Measurements from ENCODE around the gene GHRH.

Gene GHRH

DNA sequence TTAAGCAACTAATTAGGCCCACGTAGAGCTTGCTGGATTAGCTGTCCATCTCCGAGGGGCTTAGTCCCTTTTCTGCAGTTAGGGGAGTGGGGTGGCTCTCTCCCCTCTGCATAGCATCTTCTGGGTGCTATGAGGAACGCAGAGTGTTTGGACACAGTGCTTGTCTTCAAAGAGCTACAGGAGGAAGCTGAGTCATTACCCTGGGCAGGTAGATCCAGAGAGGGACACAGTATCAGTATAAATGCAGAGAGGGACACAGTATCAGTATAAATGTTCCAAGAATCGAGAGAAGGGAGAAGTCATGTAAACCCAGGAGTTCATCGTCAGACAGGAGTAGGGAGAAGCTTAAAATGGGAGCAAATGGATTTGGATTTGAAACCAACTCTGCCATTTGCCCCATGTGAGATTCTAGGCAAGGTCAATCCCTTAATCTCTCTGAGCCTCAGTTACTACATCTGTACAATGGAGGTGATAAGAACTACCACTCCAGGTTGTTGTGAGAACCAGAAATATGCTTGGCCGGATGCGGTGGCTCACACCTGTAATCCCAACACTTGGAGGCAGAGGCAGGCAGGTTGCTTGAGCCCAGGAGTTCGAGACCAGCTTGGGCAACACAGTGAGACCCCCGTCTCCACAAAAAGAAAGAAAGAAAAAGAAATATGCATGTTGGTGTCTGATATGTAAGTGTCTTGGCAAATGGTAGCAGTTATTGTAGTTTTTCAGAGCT is 5.5 kb upstream of the GHRH start:
- FAIRE-seq: no peak

DNA sequence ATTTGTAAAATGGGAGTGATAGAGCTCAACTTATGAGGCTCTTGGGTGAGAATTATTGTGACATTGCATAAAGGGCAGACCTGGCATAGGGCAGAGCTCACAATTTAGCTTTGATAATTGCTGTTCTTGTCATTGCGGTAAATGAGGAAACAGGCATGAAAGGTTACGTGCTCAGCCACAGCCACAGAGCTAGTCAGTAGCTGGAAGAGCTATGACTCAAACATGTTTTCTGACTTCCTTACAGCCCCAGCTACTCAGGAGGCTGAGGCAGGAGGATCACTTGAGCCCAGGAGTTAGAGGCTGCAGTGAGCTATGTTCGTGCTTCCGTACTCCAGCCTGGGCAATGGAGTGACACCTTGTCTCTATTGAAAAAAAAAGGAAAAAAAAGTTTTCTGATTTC is 3.5 kb upstream of the GHRH start:
- FAIRE-seq (peak; percentile 80), DNase-seq (ENCODE audit: insufficient read length, low spot score) (no peak)

More for the DNA sequence above, 5.5 kb upstream of the GHRH start:
- DNase-seq (ENCODE audit: insufficient read length, low spot score): no peak

- no peak for DNase-seq (ENCODE audit: insufficient read length, low spot score)
- no peak for FAIRE-seq
Observed at GRCh38 chr20:37263686-37264085, 2.1 kb upstream of the GHRH start.

GRCh38 chr20:37262505-37262904 is 891 bp upstream of the GHRH start:
- no peak for DNase-seq (ENCODE audit: insufficient read length, low spot score)
- no peak for FAIRE-seq

DNA sequence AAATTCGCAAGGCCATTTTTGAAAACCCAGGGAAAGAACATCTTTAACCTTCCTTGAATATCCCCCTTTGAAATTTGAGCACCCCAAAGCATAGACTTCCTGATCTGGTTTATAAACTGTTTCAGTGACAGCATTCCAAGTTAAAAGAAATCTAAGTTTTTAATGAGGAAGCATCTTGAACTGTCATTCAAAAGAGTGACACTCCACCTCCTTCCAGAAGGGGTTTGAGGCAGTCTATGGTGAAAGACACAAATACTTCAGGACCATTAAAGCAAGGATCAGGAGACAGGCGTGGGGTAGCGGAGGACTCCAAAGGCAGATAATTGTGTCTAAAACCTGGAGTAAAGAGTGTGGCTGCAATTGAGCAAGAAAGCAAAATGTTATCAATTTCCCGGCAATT is 691 bp downstream of the GHRH start:
- DNase-seq (ENCODE audit: insufficient read length, low spot score) (no peak), FAIRE-seq (no peak)

- DNase-seq (ENCODE audit: insufficient read length, low spot score) (no peak), FAIRE-seq (no peak)
Observed at GRCh38 chr20:37259865-37260264, 1.7 kb downstream of the GHRH start.

DNA sequence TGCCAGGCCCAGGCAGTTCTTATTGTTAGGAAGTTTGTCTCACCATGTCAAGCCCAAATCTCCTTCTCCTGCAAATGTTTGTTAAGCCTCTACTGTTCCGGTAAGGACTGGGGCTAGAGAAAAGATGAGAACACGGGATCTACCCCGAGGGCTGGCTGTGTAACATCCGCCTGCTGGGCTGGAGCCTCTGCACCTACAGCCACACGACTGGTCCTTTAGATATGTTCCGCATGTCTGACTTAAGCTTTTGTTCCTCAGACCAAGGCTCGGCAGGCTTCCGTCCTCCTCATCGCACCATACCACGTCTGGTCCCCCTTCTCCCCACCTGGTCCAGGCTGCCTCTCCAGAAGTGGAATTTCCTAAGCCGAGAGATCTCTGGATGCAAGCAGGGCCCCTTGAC is 2.6 kb downstream of the GHRH start:
- FAIRE-seq (no peak), DNase-seq (ENCODE audit: insufficient read length, low spot score) (no peak)

- DNase-seq (ENCODE audit: insufficient read length, low spot score) (no peak), FAIRE-seq (peak; percentile 4)
Observed at GRCh38 chr20:37257988-37258387, 3.6 kb downstream of the GHRH start.

DNA sequence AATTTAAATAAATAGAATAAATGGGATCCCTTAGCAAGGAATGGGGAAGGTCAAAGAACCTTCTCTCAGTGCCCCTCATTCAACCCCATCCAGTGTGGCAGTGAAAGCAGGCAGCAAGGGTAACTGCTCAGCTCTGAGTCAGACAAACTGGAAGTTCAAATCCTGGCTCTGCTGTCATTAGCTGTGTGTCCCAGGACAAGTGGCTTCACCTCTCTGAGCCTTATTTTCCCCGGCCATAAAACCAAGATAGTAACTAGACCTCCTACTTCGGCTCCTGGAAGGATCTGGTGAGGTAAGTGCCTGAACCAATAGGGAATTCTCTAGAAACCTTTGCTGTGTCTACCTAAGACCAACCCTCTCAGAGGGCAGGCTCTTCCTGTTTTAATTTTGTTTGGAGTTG is 4.1 kb downstream of the GHRH start:
- FAIRE-seq (no peak), DNase-seq (ENCODE audit: insufficient read length, low spot score) (no peak)

- DNase-seq (ENCODE audit: insufficient read length, low spot score) (no peak), FAIRE-seq (no peak)
Observed at GRCh38 chr20:37256286-37256685, 5.3 kb downstream of the GHRH start.

GRCh38 chr20:37254114-37254878 is 7.3 kb downstream of the GHRH start:
- FAIRE-seq: no peak
- no peak for DNase-seq (ENCODE audit: insufficient read length, low spot score)

- peak; percentile 69 for FAIRE-seq
Observed at GRCh38 chr20:37253087-37253486, 8.5 kb downstream of the GHRH start.

GRCh38 chr20:37251825-37252477 is 9.7 kb downstream of the GHRH start:
- no peak for FAIRE-seq

More at GRCh38 chr20:37253087-37253486, 8.5 kb downstream of the GHRH start:
- no peak for DNase-seq (ENCODE audit: insufficient read length, low spot score)

DNA sequence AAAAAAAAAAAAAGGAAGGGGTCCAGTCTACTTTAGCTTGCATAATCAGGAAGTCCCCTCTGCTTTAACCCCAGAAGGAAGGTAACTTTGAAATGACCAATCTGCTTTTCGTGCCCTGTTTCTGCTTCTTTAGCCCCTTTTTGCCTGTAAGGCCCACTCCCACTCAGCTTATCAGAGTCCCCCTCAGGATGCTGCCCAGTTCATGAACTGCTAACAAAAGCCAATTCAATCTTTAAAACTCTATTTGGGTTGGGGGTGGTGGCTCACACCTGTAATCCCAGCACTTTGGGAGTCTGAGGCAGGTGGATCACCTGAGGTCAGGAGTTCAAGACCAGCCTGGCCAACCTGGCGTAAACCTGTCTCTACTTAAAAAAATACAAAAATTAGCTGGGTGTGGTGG is 12.3 kb downstream of the GHRH start:
- DNase-seq (ENCODE audit: insufficient read length, low spot score): no peak
- FAIRE-seq: no peak

More at GRCh38 chr20:37251825-37252477, 9.7 kb downstream of the GHRH start:
- DNase-seq (ENCODE audit: insufficient read length, low spot score): no peak

DNA sequence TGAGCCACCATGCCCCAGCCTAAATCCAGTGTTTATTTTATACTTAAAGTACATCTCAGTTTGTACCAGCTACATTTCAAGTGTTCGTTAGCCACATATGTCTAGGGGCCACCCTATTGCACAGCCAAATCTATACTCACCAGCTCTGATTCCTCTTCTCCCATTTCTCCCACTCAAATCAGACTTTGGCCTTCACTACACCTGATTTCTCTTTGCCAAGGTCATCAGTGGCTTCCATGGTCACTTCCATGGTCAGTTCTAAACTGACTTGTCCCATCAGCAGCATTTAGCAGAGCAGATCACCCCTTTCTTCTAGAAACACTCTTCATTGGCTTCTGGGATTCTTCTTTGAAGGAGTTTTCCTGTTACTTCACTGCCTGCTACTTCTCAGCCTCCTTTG is 14.1 kb downstream of the GHRH start:
- no peak for DNase-seq (ENCODE audit: insufficient read length, low spot score)
- FAIRE-seq: no peak

DNA sequence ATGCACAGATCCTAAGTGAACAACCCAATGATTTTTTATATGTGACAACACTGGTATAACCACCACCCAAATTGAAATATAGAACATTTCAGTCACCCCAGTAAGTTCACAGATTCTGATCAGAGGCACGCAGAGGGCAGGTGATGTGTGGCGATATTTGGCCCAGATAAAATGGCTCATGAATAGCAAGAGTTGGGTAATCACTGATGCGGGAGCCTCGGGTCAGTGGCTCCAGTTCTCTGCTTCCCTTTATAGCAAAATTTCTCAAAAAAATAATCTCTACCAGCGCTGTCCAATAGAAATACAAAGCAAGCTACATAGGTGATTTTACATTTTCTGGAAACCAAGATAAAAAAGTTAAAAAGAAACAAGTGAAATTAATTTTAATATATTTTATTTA is 14.9 kb downstream of the GHRH start:
- DNase-seq (ENCODE audit: insufficient read length, low spot score): no peak
- FAIRE-seq: no peak

DNA sequence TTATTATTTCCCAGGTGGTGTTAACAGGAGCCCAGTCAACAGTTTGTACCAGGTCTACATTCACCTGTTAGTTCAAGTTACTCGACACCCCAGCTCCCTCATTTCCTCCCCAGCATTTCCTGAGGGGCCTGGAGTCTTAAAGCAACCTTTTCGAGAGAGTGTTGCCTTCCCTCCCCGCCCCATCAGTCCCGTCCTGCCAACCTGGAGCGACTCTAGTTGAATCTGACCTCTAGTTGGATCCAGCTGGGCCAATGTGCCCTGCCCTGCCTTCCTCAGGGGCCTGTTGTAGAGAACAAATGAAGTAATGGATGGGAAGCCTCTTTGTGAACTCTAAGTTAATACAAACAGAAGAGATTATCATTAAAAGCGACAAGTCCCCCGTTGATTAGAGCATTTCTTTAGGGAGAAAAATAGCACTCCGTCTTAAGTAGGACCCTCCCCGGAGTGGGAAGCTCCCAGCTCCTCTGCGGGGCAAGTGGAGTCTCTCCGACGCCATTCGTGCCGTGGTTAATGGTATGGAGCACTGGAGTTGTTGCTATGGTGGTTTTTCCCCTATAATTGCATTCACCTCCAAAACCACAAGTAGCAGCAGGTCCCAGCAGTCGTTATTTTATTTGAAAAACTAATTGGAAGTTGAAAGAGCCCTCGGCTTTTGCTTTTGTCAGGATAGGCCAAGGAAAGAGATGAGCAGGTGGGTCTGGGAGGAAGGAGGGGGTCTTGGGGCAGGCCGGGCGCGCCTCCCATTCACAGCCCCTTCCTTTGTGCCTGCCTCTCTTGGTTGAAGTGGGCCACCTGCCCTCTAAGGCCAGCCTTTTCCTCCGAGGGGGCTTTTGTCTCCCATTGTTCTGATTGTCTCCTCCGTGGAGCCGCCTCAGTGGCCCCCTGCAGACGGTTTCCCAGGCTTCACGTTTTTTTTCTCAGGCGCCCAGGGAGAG is 16.1 kb downstream of the GHRH start:
- FAIRE-seq (peak; percentile 44), DNase-seq (ENCODE audit: insufficient read length, low spot score) (no peak)

DNA sequence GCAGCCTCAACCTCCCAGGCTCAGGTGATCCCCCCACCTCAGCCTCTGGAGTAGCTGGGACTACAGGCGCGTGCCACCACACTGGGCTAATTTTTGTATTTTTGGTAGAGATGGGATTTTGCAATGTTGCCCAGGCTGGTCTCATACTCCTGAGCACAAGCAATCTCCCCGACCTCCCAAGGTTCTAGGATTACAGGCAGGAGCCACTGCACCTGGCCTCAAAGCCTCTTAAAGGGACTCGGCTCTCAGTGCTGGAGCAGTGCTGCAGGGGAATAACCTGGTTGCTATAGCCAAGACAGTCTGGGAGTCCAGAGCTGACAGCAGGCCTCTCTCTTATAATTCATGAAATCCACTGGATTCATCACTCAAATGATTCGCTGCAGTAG is 17.0 kb downstream of the GHRH start:
- DNase-seq (ENCODE audit: insufficient read length, low spot score) (no peak), FAIRE-seq (no peak)

- DNase-seq (ENCODE audit: insufficient read length, low spot score): no peak
- peak; percentile 70 for FAIRE-seq
Observed at GRCh38 chr20:37243937-37244571, 17.6 kb downstream of the GHRH start.

Data from HTR-8/SVneo (cell line).